Ammon's horn (tissue), 1 donor: ENCODE measurements around the gene ACVR1.
A peak's percentile ranks its signal among the peaks of the same experiment; 100 is the strongest.

ENCODE experiments used
- DNase-seq: peaks from one replicate; pipeline ENCODE4 v3.0.0-alpha.2; 2016; ENCODE audit warnings: low spot score

ACVR1 gene

DNA sequence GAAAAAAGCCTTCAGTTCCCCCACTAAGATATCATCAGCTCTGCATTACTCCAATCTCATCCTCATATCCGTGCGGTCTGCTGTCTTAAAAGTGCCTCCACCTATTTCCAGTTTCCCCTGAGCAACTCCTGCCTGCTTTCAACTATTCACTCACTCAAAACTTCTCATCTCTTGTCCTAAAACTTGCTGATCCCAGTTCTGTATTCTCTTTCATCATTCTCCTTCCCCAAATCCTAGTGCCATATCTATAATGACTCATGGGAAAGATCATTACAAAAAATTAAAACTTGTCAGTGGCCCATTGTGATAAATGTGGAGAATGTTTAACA lies 20.0 kb downstream of the ACVR1 start:
- DNase-seq, result no peak

GRCh38 chr2:157853820-157854219 lies 22.3 kb downstream of the ACVR1 start:
- DNase-seq, result no peak

- DNase-seq, result no peak
Measured at GRCh38 chr2:157853211-157853610, 22.9 kb downstream of the ACVR1 start.

DNA sequence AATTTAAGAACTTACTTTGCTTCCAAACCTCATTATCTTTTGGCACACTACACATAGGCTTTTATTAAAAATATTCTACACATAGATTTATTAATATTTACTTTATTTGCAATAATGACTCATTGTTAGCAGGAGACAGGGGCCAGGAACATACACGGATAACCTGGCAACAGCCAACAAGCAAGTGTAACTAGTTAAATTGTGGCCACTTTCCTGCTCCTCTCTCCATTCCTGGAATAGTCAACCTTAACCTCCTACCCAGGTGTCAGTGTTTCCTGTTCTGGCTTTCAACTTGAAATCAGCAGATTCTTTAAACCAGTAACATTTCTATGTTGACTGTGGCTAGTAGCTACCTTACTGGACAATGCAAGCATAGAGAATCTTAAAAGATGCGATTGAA lies 26.5 kb downstream of the ACVR1 start:
- DNase-seq, result no peak

DNA sequence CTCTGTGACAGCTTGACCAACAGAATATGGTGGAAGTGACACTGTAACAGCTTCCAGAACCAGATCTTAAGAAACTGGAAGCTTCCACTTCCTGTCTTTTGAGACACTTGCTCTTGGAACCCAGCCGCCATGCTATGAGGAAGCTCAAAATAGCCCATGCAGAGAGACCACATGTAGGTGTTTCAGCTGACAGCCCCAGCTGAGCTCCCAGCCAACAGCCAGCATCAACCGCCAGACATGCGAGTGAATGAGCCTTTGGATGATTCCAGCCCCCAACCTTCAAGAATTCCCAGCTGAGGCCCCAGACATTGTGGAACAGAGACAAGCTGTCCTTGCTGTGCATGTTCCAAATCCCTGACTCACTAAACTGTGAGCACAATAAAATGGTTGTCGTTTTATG lies 27.9 kb downstream of the ACVR1 start:
- DNase-seq, result no peak

DNA sequence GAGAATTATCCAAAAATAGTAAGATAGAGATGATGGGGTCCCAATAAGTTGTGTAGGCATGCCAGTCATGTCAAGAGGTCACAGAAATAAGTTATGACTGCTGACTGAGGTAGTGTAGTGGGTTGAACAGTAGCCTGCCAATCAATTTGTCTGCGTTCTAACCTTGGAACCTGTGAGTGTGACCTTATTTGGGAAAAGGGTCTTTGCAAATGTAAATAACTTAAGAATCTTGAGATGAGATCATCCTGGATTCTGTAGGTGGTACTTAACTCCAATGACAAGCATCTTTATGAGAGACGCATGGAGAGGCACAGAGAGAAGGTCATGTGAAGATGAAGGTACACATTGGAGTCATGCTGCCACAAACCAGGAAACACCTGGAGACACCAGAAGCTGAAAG lies 31.0 kb downstream of the ACVR1 start:
- no peak for DNase-seq

- DNase-seq, result no peak
Measured at GRCh38 chr2:157843935-157844334, 32.2 kb downstream of the ACVR1 start.

- no peak for DNase-seq
Measured at GRCh38 chr2:157843081-157843480, 33.0 kb downstream of the ACVR1 start.

GRCh38 chr2:157842106-157842879 lies 33.8 kb downstream of the ACVR1 start:
- no peak for DNase-seq

DNA sequence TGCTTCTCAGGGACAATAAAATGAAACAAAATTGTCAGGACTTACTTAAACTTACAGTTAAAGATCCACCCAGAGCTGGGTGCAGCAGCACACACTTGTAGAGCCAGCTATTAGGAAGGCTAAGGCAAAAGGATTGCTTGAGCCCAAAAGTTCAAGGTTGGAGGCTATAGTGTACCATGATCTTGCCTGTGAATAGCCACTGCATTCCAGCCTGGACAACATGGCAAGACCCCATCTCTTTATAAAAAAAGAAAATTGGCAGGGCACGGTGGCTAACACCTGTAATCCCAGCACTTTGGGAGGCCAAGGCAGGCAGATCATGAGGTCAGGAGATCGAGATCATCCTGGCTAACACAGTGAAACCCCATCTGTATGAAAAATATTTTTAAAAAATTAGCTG lies 34.6 kb downstream of the ACVR1 start:
- DNase-seq, result no peak

GRCh38 chr2:157840568-157841156 lies 35.5 kb downstream of the ACVR1 start:
- no peak for DNase-seq

GRCh38 chr2:157839822-157840221 lies 36.3 kb downstream of the ACVR1 start:
- DNase-seq, result no peak

GRCh38 chr2:157839162-157839801 lies 36.8 kb downstream of the ACVR1 start:
- no peak for DNase-seq

DNA sequence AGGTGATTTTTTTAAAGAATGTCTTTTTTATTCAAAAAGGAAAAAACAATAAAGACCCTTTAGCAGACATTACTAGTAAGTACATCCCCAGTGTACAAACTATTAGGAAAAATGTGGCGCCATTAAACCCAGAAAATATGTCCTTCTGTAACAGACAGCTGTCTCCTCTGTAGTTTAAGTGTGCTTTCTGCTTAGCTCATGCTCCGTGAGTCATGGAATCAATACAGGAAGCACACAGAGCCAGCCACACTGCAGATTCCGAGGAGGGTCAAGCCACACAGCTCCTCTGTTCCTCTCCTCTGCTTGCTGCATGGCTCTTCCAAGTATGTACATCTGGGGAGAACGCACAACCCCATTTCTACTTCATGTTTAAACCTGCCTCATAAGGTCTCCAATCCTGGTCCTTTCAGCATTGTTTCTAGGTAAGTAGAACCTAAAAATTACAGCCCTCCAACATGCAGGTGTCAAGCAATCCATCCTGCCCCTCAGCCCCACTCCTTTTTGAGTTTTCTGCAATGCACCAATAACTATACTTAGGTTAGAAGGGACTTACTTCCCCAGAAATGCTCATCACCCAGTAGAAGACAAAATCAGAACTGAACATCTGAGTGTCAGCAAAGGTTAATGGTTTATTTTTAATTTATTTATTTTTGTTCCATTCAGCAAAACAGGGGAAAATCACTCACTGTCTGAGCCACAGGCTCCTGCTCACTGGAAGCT lies 37.5 kb downstream of the ACVR1 start:
- DNase-seq, result peak; percentile 72

DNA sequence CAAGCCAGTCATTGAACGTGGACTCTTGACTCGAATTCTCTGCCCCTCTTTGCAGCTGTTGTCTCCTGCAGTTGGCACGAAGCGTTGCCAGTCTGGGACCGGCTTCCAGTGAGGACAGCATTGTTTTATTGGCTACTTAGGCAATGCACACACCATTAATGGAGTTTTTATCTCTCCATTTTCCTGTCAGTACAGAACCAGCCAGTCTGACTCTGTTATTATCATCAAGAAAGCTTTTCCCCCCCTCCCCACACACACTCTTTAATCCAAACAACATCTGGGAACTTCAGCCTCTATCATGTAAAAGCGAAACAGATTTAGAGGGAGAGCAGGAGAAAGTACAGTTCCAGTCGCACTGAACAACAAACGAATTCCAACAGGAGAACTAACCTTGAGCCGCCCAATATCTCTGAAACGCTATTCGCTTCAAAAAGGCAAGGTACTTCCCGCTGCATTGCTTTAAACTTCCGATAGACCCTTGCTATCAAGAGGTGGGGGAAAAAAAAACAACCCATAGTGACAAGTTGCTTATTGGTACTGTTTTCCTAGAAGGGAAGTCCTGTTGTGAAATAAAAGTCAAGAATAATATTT lies 38.2 kb downstream of the ACVR1 start:
- peak; percentile 79 for DNase-seq

DNA sequence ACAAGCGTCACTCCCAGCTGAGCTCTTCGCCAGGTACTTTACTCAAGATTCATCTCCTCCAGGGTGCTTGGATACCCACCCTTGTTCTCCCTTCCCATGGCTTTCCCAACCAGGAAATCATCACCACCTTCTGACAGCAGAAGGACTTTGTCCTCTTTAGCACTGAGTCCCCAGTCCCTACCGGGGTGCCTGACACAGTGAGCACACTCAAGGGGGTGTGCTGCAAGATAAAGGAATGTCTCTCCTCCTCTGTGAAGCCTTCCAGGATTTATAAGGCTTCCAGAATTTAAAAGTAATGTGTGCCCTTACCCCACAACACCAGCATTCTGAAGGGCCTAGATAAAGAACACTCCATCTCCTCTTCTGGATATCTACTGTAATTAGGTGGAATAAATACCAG lies 39.6 kb downstream of the ACVR1 start:
- no peak for DNase-seq

DNA sequence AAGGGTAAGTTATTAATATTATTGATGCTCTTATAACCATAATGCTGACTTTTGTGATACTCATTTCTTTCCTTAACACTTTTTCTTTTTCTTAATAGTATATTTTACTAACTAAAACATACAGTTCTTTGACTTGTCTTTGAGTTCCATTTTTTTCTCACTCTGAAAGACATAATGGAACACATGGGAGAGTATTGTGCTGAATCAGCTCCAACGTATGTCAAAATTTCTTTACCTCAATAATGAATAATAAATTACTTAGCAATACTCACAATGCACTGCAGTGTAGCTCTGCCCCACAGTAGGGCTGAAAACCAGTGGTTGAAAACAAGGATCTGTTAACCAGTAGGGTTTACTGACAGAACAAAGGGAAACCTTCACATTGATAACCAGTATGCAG lies 40.7 kb downstream of the ACVR1 start:
- no peak for DNase-seq

- DNase-seq, result no peak
Measured at GRCh38 chr2:157835006-157835405, 41.1 kb downstream of the ACVR1 start.

DNA sequence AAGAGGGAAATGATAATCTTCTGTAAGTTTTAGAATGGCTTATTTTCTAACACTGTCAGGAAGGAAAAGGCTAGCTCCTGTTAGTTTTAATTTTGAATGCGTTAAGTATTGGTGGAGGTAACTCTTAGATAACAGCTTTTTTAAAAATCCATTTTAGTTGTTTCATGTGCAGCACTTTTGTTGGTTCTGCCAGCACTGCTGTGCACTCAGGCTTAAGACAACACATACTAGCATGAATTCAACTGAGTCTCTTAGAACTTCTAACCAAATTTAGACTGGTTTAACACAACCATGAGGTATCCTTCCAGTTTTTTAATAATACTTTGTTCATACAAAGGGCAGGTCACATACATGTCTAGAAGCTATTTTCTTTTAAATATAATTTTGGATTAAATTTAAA lies 42.4 kb downstream of the ACVR1 start:
- DNase-seq, result no peak

DNA sequence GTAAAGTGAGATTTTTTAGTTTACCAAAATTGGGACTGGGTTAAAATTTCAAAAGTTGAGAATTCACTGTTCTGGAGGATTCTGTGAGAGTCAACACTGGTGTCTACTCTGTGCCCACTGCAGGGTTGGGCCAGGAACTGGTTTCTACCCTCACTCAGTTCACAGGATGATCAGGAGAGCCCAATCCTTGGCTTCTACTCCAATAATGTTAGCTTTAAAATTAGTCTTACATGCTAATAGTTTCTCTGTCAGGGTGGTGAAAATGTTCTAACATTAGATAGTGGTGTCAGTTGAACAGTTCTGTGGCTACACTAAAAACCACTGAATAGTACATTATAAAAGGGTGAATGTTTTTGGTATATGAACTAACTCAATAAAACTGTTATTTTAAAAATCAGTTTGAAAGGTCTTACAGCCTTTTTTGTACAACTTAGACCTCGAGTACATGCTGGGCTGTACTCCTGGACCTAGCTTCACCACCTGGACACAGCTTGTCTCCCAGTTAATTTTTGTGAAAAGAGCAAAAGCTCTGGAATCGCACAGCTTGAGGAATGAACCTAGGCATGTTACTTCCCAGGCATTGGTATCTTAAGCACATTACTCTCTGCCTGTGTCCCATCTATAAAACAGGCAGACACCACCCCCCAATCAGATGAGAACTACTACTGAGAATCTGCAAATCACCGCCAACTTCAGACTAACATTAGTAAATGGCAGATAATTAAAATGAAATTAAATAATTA lies 44.4 kb downstream of the ACVR1 start:
- DNase-seq, result no peak

DNA sequence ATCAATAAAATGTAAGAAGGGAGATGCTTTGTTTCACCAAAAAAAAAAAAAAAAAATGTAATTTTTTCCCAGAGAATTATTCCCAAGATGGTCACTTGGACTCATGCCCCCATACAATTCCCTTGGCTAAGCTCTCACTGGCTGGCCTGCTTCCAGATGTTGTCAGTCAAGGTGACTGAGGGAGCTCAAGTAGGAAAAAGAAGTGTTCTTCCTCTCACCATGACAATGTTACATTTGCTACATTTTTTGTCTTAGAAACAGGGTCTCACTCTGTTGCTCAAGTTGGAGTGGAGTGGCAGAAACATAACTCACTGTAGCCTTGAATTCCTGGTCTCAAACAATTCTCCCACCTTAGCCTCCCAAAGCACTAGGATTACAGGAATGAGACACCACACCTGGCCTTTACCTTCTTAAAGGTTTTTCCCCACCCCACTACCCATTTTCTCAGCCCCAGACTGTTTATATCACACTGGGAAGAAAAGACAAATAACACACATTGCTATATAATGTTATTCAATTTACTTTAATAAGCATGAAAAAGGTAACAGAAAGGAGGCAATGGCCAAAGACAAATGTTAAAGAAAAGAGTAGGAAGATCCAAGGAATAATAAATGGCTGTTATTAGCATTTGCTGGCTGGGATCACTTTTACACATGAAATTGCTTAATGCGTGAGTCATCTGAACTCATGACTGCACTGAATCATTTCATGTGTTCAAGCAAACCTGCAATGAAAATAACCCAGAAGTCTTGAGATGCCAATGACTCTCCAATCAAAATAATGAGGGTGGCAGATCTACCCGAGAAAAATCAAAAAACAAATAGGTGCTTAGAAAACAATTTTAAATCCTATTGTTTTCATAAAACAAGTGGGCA lies 45.2 kb downstream of the ACVR1 start:
- DNase-seq, result peak; percentile 51
